Cardiac muscle cell (in vitro differentiated cells and primary cell): ENCODE results near the gene SLC39A11. TPM values are rescaled to one million over a fixed set of nuclear protein-coding genes. Genes with fewer than 3 reads are reported as not detected.

Experiments used
- DNase-seq, 2 donors: peaks; one replicate each; pipeline versions ENCODE4 v3.0.0 to v3.0.0-alpha.2; 2010 to 2017; ENCODE audit warnings: low read depth in 1 of 2, low spot score in 1 of 2
- H3K27ac ChIP-seq: fragments of 200-600 bp; sonication (generic); 2 replicates; pipeline ENCODE4 v1.5.1; 2016
- H3K27me3 ChIP-seq: fragments of 200-600 bp; sonication (generic); 2 replicates; pipeline ENCODE4 v1.6.0; 2016; ENCODE audit warnings: control low read depth
- H3K36me3 ChIP-seq: fragments of 200-600 bp; sonication (generic); 2 replicates; pipeline ENCODE4 v1.5.1; 2016; ENCODE audit warnings: control low read depth
- H3K4me1 ChIP-seq: fragments of 200-600 bp; sonication (generic); 2 replicates; pipeline ENCODE4 v1.8.1; 2017; ENCODE audit warnings: low read depth, mild to moderate bottlenecking, mixed run types
- H3K4me3 ChIP-seq: fragments of 200-600 bp; sonication (generic); 2 replicates; pipeline ENCODE4 v1.5.1; 2016; ENCODE audit warnings: mild to moderate bottlenecking
- H3K9me3 ChIP-seq: fragments of 200-600 bp; sonication (generic); 2 replicates; pipeline ENCODE4 v1.5.1; 2017; ENCODE audit warnings: low read depth, mild to moderate bottlenecking, control low read depth
- CTCF ChIP-seq: IDR thresholded peaks from 2 replicates; pipeline ENCODE4 v1.5.1; 2012; ENCODE audit warnings: low read depth, mild to moderate bottlenecking, low read length
- polyA plus RNA-seq: library from polyadenylated mRNA; unstranded; fragments of >200 nt; fragmentation: Nextera tagmentation; extraction: Ambion mirVana; gene quantifications from 2 replicates; pipeline ENCODE4 v1.2.1, GENCODE V29; 2016
- total RNA-seq: library from RNA; depleted of rRNA; stranded (reverse); fragments of >200 nt; gene quantifications from 2 replicates; pipeline ENCODE4 v1.2.3, GENCODE V29; 2016

The SLC39A11 gene
- total and polyA plus RNA-seq, 2 experiments from 2014 or later = 5.9 to 11.7 TPM

GRCh38 chr17:72991651-72992050 is 100.8 kb downstream of the SLC39A11 start:
- DNase-seq = no peak

GRCh38 chr17:72989074-72989610 is 103.3 kb downstream of the SLC39A11 start:
- H3K27ac ChIP-seq = no peak overlapping the region
- TF ChIP-seq CTCF = no peak
- no peak overlapping the region for H3K4me3 ChIP-seq
- no peaks in the 10 kb centered on the region for H3K4me1 ChIP-seq
- no peaks in the 10 kb centered on the region for H3K9me3 ChIP-seq
- DNase-seq = no peak
- no peaks in the 10 kb centered on the region for H3K27me3 ChIP-seq
- H3K36me3 ChIP-seq = no peaks in the 10 kb centered on the region

More at GRCh38 chr17:72991651-72992050, 100.8 kb downstream of the SLC39A11 start:
- Histone ChIP-seq H3K27me3 (no peaks in the 10 kb centered on the region), H3K4me3 (no peak overlapping the region), H3K9me3 (no peaks in the 10 kb centered on the region), H3K27ac (no peak overlapping the region), H3K36me3 (no peaks in the 10 kb centered on the region), H3K4me1 (no peaks in the 10 kb centered on the region)
- no peak for TF ChIP-seq CTCF

GRCh38 chr17:72988451-72988850 is 104.0 kb downstream of the SLC39A11 start:
- Histone ChIP-seq H3K4me1 (no peaks in the 10 kb centered on the region), H3K27me3 (no peaks in the 10 kb centered on the region), H3K36me3 (no peaks in the 10 kb centered on the region), H3K4me3 (no peak overlapping the region), H3K9me3 (no peaks in the 10 kb centered on the region), H3K27ac (no peak overlapping the region)
- no peak for DNase-seq
- no peak for TF ChIP-seq CTCF

GRCh38 chr17:72987166-72987565 is 105.3 kb downstream of the SLC39A11 start:
- Histone ChIP-seq H3K27me3 (no peaks in the 10 kb centered on the region), H3K4me3 (no peak overlapping the region), H3K9me3 (no peaks in the 10 kb centered on the region), H3K36me3 (no peaks in the 10 kb centered on the region), H3K27ac (no peak overlapping the region), H3K4me1 (no peaks in the 10 kb centered on the region)
- no peak for TF ChIP-seq CTCF
- no peak for DNase-seq

GRCh38 chr17:72985882-72986720 is 106.4 kb downstream of the SLC39A11 start:
- Histone ChIP-seq H3K27ac (no peak overlapping the region), H3K9me3 (no peaks in the 10 kb centered on the region), H3K27me3 (no peaks in the 10 kb centered on the region), H3K4me1 (no peaks in the 10 kb centered on the region), H3K36me3 (no peaks in the 10 kb centered on the region), H3K4me3 (no peak overlapping the region)
- peak; percentile 79 to 88 for DNase-seq
- TF ChIP-seq CTCF = peak; percentile 96
